ES-I3 (cell line): ENCODE measurements around the gene TMEM145.

Experiments used
- H3K36me3 ChIP-seq: 2 replicates; pipeline ENCODE4 v1.6.1; 2013; ENCODE audit warnings: mild to moderate bottlenecking, low read length, control low read depth, moderate library complexity; ENCODE audit not compliant: insufficient read depth
- H3K4me1 ChIP-seq: 2 replicates; pipeline ENCODE4 v1.6.1; 2013; ENCODE audit warnings: mild to moderate bottlenecking, control low read depth, low read length; ENCODE audit not compliant: insufficient read depth
- H3K9ac ChIP-seq: 2 replicates; pipeline ENCODE4 v1.6.1; 2013; ENCODE audit warnings: low read depth, mild to moderate bottlenecking, low read length, moderate library complexity
- H3K9me3 ChIP-seq: 2 replicates; pipeline ENCODE4 v1.6.1; 2013; ENCODE audit warnings: mild to moderate bottlenecking, low read length, moderate library complexity; ENCODE audit not compliant: control insufficient read depth, insufficient read depth

The TMEM145 gene

DNA sequence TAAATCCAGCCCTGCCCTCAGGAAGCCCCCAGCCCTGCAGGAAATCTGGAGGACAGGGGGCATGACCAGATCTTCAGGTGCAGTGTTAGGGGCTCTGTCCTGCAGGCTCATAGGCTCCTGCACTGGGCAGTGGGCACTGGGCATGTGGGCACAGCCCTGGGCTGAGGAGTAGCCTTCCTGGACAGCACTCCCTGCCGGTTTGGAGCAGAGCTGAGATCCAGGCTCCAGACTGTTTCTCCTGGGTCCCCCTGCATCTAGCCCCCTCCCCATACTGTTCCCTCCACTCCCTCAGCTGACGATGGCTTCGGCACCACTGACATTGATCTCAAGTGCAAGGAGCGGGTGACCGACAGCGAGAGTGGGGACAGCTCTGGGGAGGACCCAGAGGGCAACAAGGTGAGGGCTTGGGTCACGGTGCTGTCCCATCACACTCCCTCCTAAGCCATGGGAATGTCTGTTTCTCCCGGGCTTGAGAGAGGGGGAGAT lies 23.5 kb upstream of the TMEM145 start:
- no peak overlapping the region for H3K9ac ChIP-seq
- peaks cover 16% of the 10 kb centered on the region for H3K4me1 ChIP-seq
- peaks cover 4% of the 10 kb centered on the region; the same call in 1 of the 2 replicates for H3K36me3 ChIP-seq
- H3K9me3 ChIP-seq, result no peaks in the 10 kb centered on the region

DNA sequence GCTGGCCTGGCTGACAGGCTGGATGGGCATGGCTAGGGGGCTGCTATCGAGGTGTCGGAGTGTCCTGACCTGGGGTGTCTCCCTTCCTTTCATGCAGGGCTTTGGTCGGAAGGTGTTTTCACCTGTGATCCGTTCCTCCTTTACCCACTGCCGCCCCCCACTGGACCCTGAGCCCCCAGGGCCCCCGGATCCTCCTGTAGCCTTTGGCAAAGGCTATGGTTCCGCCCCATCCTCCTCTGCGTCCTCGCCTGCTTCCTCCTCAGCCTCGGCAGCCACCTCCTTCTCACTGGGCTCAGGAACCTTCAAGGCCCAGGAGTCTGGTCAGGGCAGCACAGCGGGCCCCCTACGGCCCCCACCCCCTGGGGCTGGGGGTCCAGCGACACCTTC lies 23.0 kb upstream of the TMEM145 start:
- peaks cover 4% of the 10 kb centered on the region; the same call in 1 of the 2 replicates for H3K36me3 ChIP-seq
- H3K9ac ChIP-seq, result no peak overlapping the region
- no peaks in the 10 kb centered on the region for H3K9me3 ChIP-seq
- peaks cover 13% of the 10 kb centered on the region for H3K4me1 ChIP-seq

DNA sequence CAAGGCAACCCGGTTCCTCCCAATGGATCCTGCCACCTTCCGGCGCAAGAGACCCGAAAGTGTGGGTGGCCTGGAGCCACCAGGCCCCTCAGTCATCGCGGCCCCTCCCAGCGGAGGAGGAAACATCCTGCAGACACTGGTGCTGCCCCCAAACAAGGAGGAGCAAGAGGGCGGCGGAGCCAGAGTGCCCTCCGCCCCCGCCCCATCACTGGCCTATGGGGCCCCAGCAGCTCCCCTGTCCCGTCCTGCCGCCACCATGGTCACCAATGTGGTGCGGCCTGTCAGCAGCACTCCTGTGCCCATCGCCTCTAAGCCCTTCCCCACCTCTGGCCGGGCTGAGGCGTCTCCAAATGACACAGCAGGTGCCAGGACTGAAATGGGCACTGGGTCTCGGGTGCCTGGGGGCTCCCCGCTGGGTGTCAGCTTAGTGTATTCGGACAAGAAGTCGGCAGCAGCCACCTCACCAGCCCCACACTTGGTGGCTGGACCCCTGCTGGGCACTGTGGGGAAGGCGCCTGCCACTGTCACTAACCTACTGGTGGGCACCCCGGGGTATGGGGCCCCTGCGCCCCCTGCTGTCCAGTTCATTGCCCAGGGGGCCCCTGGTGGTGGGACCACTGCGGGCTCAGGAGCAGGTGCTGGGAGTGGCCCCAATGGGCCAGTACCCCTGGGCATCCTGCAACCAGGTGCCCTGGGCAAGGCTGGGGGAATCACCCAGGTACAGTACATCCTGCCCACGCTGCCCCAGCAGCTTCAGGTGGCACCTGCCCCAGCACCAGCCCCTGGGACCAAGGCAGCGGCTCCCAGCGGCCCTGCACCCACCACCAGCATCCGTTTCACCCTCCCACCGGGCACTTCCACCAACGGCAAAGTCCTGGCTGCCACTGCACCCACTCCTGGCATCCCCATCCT lies 22.3 kb upstream of the TMEM145 start:
- Histone ChIP-seq H3K9ac (no peak overlapping the region), H3K36me3 (peaks cover 4% of the 10 kb centered on the region; the same call in 1 of the 2 replicates), H3K9me3 (no peaks in the 10 kb centered on the region), H3K4me1 (peaks cover 8% of the 10 kb centered on the region; the same call in 1 of the 2 replicates)

DNA sequence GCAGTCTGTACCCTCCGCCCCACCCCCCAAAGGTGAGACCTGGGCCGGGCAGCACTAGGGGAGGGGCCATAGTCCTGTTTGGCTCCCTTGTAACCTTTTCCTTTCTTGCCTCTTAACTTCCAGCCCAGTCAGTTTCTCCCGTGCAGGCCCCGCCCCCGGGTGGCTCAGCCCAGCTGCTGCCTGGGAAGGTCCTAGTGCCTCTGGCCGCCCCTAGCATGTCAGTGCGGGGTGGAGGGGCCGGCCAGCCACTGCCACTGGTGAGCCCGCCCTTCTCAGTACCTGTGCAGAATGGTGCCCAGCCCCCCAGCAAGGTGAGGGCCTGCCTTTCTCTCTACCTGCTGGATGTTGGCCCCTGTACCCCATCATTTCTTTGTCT lies 21.7 kb upstream of the TMEM145 start:
- peaks cover 4% of the 10 kb centered on the region; the same call in 1 of the 2 replicates for H3K36me3 ChIP-seq
- H3K4me1 ChIP-seq, result peaks cover 6% of the 10 kb centered on the region; the same call in 1 of the 2 replicates
- H3K9ac ChIP-seq, result no peak overlapping the region
- no peaks in the 10 kb centered on the region for H3K9me3 ChIP-seq

DNA sequence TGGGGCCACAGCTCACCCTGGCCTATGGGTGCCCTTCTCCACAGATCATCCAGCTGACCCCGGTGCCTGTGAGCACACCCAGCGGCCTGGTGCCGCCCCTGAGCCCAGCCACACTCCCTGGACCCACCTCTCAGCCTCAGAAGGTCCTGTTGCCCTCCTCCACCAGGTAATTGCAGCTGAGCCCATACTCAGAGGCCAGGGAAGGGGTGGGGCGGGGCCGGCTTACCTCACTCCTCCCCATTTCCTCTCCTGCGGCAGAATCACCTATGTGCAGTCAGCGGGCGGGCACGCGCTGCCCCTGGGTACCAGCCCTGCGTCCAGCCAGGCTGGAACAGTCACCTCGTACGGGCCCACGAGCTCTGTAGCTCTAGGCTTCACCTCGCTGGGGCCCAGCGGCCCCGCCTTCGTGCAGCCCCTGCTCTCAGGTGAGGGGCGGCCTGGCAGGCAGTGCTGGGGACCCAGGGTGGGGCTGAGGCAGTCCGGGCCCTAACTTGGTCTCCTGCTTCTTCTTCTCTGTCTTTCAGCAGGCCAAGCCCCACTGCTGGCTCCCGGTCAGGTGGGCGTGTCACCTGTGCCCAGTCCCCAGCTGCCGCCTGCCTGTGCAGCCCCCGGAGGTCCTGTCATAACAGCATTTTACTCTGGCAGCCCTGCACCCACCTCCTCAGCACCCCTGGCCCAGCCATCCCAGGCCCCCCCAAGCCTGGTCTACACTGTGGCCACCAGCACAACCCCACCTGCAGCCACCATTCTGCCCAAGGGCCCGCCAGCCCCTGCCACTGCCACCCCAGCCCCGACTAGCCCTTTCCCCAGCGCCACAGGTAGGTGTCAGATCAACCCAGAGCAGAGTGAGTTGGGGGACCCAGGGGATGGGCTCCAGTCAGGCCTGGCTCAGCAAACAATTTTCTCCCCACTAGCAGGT lies 20.8 kb upstream of the TMEM145 start:
- peaks cover 6% of the 10 kb centered on the region; the same call in 1 of the 2 replicates for H3K4me1 ChIP-seq
- no peaks in the 10 kb centered on the region for H3K9me3 ChIP-seq
- H3K9ac ChIP-seq, result no peak overlapping the region
- peaks cover 2% of the 10 kb centered on the region; the same call in 1 of the 2 replicates for H3K36me3 ChIP-seq

DNA sequence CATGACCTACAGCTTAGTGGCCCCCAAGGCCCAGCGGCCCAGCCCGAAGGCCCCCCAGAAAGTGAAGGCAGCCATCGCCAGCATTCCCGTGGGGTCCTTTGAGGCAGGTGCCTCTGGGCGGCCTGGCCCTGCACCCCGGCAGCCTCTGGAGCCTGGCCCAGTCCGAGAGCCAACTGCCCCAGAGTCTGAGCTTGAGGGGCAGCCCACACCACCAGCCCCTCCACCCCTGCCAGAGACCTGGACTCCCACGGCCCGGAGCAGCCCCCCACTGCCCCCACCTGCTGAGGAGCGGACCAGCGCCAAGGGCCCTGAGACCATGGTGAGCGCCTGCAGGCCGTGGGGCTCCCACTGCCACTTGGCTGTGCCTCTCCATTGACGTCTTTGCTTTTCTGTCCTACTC lies 20.1 kb upstream of the TMEM145 start:
- Histone ChIP-seq H3K9ac (no peak overlapping the region), H3K4me1 (peaks cover 6% of the 10 kb centered on the region; the same call in 1 of the 2 replicates), H3K9me3 (no peaks in the 10 kb centered on the region), H3K36me3 (no peaks in the 10 kb centered on the region; the same call in 1 of the 2 replicates)

DNA sequence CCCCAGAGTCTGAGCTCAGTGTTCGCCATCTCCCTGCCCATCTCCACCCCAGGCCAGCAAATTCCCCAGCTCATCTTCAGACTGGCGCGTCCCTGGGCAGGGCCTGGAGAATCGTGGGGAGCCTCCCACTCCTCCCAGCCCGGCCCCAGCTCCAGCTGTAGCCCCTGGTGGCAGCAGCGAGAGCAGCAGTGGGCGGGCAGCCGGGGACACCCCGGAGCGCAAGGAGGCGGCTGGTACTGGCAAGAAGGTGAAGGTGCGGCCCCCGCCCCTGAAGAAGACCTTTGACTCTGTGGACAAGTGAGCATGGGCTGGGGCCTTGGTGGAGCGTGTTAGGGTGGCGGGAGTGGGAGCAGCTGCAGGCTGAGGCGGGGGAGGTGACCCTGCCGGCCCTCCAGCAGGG lies 19.6 kb upstream of the TMEM145 start:
- H3K36me3 ChIP-seq, result no peaks in the 10 kb centered on the region; the same call in 1 of the 2 replicates
- H3K9ac ChIP-seq, result no peak overlapping the region

DNA sequence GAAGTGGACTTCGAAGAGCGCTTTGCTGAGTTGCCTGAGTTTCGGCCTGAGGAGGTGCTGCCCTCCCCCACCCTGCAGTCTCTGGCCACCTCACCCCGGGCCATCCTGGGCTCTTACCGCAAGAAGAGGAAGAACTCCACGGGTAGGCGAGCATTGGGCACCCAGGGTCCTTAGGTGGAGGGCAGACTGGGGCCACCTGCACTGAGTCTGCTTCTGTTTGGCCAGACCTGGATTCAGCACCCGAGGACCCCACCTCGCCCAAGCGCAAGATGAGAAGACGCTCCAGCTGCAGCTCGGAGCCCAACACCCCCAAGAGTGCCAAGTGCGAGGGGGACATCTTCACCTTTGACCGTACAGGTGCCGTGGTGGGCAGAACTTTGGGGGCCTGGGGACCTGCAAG lies 19.2 kb upstream of the TMEM145 start:
- H3K4me1 ChIP-seq, result peaks cover 6% of the 10 kb centered on the region; the same call in 1 of the 2 replicates
- no peak overlapping the region for H3K9ac ChIP-seq
- no peaks in the 10 kb centered on the region; the same call in 1 of the 2 replicates for H3K36me3 ChIP-seq
- no peaks in the 10 kb centered on the region for H3K9me3 ChIP-seq

More for the DNA sequence above, 19.6 kb upstream of the TMEM145 start:
- H3K4me1 ChIP-seq, result peaks cover 6% of the 10 kb centered on the region; the same call in 1 of the 2 replicates
- no peaks in the 10 kb centered on the region for H3K9me3 ChIP-seq

DNA sequence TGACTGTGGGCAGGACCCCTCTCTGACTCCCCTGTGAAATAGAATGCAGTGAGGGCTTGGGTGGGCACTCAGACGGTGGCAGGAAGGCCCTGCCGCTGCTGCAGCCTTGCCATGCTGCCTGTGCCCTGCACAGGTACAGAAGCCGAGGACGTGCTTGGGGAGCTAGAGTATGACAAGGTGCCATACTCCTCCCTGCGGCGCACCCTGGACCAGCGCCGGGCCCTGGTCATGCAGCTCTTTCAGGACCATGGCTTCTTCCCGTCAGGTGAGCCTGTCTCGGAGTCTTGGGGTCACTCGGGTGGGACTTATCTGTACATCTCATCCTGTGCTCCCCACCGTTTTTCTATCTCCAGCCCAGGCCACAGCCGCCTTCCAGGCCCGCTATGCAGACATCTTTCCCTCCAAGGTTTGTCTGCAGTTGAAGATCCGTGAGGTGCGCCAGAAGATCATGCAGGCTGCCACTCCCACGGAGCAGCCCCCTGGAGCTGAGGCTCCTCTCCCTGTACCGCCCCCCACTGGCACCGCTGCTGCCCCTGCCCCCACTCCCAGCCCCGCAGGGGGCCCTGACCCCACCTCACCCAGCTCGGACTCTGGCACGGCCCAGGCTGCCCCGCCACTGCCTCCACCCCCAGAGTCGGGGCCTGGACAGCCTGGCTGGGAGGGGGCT lies 18.5 kb upstream of the TMEM145 start:
- H3K9me3 ChIP-seq, result no peaks in the 10 kb centered on the region
- no peaks in the 10 kb centered on the region; the same call in 1 of the 2 replicates for H3K36me3 ChIP-seq
- peaks cover 6% of the 10 kb centered on the region; the same call in 1 of the 2 replicates for H3K4me1 ChIP-seq
- no peak overlapping the region for H3K9ac ChIP-seq

DNA sequence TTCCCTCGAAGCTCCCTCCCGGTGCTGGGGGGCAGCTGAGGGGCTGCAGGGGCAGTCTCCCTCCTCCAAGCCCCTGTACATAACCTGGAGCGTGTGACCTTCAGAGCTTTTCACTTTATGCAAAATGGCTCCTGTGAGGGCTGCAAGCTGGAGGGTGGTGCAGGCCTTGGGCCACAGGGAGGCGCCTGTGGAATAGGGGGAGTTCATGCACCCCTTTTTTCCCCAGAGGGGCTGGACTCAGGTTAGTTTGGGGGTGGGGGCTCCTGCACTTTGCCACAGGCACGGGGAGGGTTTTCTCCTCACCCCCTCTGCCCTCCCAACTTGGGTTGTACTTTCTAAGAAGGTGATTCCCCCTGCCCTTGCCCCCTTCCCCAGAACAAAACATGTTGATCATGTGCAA lies 17.8 kb upstream of the TMEM145 start:
- Histone ChIP-seq H3K9ac (no peak overlapping the region), H3K36me3 (no peaks in the 10 kb centered on the region; the same call in 1 of the 2 replicates), H3K9me3 (no peaks in the 10 kb centered on the region), H3K4me1 (peaks cover 6% of the 10 kb centered on the region; the same call in 1 of the 2 replicates)

DNA sequence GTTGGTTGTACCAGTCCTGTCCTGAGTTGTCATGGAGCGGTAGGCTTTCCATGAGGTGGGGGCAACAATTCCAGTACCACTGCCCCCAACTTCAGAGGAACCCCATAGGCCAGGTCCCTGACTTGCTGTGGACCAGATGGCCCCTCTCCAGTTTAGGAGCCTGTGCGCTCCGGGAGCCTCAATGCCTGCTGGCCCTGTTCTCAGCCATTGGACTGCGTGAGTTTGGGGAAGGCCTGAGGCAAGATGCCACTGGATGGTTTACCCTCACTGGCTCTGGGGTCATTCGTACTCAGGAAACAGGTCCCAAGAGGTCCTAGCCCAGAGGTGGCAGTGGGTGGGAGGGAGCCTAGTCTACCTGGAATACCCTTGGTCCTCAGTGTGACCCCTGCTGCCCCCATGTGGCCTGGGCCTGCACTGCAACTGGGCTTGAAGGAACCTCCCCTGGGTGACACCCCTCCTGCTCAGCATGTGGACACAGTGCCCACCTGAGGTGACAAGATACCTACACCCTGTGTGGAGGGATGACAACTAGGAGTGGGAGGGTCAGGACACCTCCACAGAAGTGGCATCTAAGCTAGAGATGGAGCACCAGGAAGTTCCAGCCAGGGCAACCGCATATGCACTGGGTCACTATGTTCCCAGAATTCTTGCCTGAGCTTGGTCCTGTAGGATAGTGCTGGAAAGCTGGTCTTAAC lies 17.1 kb upstream of the TMEM145 start:
- peaks cover 6% of the 10 kb centered on the region; the same call in 1 of the 2 replicates for H3K4me1 ChIP-seq
- no peaks in the 10 kb centered on the region for H3K9me3 ChIP-seq
- H3K9ac ChIP-seq, result no peak overlapping the region
- no peaks in the 10 kb centered on the region; the same call in 1 of the 2 replicates for H3K36me3 ChIP-seq

DNA sequence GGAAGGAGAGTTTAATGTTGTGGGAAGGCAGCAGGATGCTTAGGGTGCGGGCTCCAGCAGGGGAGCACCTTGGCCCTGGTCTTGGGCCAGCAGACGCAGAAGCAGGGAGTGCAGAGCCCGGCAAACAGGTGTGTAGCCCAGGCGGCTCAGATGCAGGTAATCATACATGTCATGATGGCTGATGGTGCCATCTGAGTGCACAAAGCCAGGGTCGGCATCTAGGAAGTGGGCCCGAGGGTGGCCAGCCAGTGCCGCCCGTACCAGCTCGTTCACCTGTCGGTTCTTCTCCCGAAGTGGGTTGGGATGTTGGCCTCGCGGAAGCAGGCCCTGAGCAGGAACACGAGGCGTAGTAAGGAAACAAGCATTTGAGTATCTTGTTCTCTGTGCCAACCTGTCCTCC lies 16.1 kb upstream of the TMEM145 start:
- no peaks in the 10 kb centered on the region; the same call in 1 of the 2 replicates for H3K36me3 ChIP-seq
- H3K4me1 ChIP-seq, result peaks cover 8% of the 10 kb centered on the region
- H3K9me3 ChIP-seq, result no peaks in the 10 kb centered on the region
- no peak overlapping the region for H3K9ac ChIP-seq

DNA sequence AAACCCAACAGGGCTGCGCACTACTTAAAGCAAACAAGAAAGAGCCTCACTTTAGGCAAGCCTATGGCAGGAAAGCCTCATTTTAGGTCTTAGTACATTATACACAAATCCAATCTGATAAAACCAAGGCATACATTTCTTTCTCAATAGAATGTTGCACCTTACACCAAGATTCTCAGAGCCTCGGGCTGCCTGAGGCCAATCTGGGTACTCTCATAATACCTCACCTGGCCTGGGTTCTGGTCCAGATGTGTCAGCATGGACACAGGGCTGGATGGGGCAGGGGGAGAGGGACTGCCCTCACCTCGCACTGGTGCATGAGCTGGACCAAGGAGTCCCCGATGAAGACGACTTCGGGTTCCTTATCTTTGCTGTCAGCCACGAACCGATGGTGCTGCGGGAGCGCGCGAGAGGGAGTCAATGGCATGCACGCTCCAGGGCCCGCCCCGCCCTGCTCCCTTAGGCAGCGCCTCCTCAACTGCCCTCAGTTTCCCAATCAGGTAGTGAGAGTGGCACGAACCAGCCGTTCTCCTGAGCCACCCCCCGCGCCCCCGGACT lies 11.4 kb upstream of the TMEM145 start, which contains the start of gene PRR19:
Gene PRR19 (plus strand): TSS at position 487 of the 558 bp plus-strand sequence. CDS start 7,453 bp downstream, outside the sequence.
- H3K36me3 ChIP-seq, result no peaks in the 10 kb centered on the region
- no peaks in the 10 kb centered on the region for H3K9me3 ChIP-seq
- H3K4me1 ChIP-seq, result peaks cover 12% of the 10 kb centered on the region
- peak within 1 kb of the TSS; percentile 94 for H3K9ac ChIP-seq
